WTC11 (cell line): ENCODE measurements around the gene PRMT5.

ENCODE experiments used
- CREM ChIP-seq: sonication (generic); formaldehyde crosslinking; IDR thresholded peaks from 2 replicates; pipeline ENCODE4 v1.8.1; 2022; ENCODE audit warnings: mild to moderate bottlenecking, missing genetic modification reagents, moderate library complexity
- CTCF ChIP-seq: fragments of 200-600 bp; IDR thresholded peaks from 2 replicates; pipeline ENCODE4 v1.8.0; 2022; ENCODE audit warnings: antibody characterized with exemption
- IRF2 ChIP-seq: sonication (generic); formaldehyde crosslinking; IDR thresholded peaks from 2 replicates; pipeline ENCODE4 v1.8.0; 2022; ENCODE audit warnings: low read depth, missing genetic modification reagents, borderline replicate concordance
- SP1 ChIP-seq: sonication (generic); formaldehyde crosslinking; conservative IDR thresholded peaks from 2 replicates; pipeline ENCODE4 v1.8.1; 2022; ENCODE audit warnings: missing genetic modification reagents
- ZNF281 ChIP-seq: sonication (generic); formaldehyde crosslinking; IDR thresholded peaks from 2 replicates; pipeline ENCODE4 v1.8.0; 2023; ENCODE audit warnings: mild to moderate bottlenecking, missing genetic modification reagents
- ZNF317 ChIP-seq: sonication (generic); formaldehyde crosslinking; IDR thresholded peaks from 2 replicates; pipeline ENCODE4 v1.8.1; 2023; ENCODE audit warnings: low read depth, mild to moderate bottlenecking, moderate library complexity, missing genetic modification reagents, borderline replicate concordance
- TF ChIP-seq, protein P1 (sequence below): sonication (generic); formaldehyde crosslinking; IDR thresholded peaks from 2 replicates; pipeline ENCODE4 v1.8.1; 2023; ENCODE audit warnings: mild to moderate bottlenecking, missing genetic modification reagents

DNA sequence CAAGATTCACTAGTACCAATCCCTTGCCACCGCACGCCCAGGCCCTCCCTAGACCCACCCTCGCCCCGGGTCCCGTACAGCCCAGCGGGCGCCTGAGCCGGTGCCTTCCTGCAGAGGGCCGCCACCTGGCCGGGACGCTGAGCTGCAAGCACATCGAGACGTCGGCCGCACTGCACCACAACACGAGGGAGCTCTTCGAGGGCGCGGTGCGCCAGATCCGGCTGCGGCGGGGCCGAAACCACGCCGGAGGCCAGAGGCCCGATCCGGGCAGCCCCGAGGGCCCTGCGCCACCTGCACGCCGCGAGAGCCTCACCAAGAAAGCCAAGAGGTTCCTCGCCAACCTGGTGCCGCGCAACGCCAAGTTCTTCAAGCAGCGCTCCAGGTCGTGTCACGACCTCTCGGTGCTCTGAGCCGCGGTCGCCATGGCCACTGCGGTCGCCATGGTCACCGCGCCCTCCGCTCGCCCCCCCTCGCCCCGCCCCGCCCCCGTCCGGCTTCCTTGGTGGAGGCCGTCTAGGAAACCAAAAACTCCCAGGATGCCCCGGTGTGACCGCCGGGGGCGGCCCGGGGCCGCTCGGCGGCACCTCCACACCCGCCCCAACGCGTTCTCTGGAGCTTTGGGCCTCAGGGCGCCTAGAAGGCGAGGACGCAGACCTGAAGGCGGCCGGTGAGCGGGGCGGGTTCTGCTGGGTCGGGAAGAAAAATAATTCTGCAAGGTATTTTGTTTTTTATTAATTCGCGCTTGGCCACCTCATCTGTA, 42.5 kb downstream of the PRMT5 start:
- TF ChIP-seq CTCF = no peak
- peak; percentile 77; the same call in 1 of the 2 replicates for TF ChIP-seq IRF2 (CRISPR knock-in tag)
- TF ChIP-seq CREM (CRISPR knock-in tag) = peak; percentile 70; the same call in 1 of the 2 replicates
- TF ChIP-seq ZNF281 (CRISPR knock-in tag) = peak; percentile 90
- peak; percentile 67 for TF ChIP-seq SP1 (CRISPR knock-in tag)
- TF ChIP-seq, protein P1, sequence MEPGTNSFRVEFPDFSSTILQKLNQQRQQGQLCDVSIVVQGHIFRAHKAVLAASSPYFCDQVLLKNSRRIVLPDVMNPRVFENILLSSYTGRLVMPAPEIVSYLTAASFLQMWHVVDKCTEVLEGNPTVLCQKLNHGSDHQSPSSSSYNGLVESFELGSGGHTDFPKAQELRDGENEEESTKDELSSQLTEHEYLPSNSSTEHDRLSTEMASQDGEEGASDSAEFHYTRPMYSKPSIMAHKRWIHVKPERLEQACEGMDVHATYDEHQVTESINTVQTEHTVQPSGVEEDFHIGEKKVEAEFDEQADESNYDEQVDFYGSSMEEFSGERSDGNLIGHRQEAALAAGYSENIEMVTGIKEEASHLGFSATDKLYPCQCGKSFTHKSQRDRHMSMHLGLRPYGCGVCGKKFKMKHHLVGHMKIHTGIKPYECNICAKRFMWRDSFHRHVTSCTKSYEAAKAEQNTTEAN (CRISPR knock-in tag) = peak; percentile 98
- peak; percentile 60; the same call in 1 of the 2 replicates for TF ChIP-seq ZNF317 (CRISPR knock-in tag)
